SKM-1 (cell line): Measurements from ENCODE around the gene RPS2.
A peak's percentile ranks its signal among the peaks of the same experiment; 100 is the strongest.
"Not testable (repeated sequence)": the region's sequence is repeated elsewhere in the genome, so short reads cannot be mapped to it uniquely, and the experiment has no call there.

Source experiments
- DNase-seq: peaks from one replicate; lab custom pipeline; 2025; ENCODE audit not compliant: unreplicated experiment; lab: John Stamatoyannopoulos, UW

RPS2 gene

GRCh38 chr16:1942810-1943726, 21.6 kb downstream of the RPS2 start, which contains the start of gene MSRB1:
Gene MSRB1 (minus strand): TSS chr16:1943199. CDS start chr16:1943156, 43 bp downstream.
- DNase-seq: peak; percentile 97

GRCh38 chr16:1942047-1942809, 22.4 kb downstream of the RPS2 start:
- peak; percentile 77 for DNase-seq

GRCh38 chr16:1941162-1942046, 23.2 kb downstream of the RPS2 start:
- peak; percentile 47 for DNase-seq

- DNase-seq: no peak
These were observed 24.1 kb downstream of the RPS2 start for GRCh38 chr16:1940273-1941161.

- DNase-seq: not testable (repeated sequence)
These were observed 24.8 kb downstream of the RPS2 start for GRCh38 chr16:1939833-1940232.

GRCh38 chr16:1938910-1939309, 25.7 kb downstream of the RPS2 start:
- DNase-seq: no peak

- DNase-seq: peak; percentile 83
These were observed 26.3 kb downstream of the RPS2 start for GRCh38 chr16:1938316-1938715.

GRCh38 chr16:1936945-1937479, 27.6 kb downstream of the RPS2 start:
- DNase-seq: no peak

- no peak for DNase-seq
These were observed 31.4 kb downstream of the RPS2 start for GRCh38 chr16:1933097-1933661.

- no peak for DNase-seq
These were observed 32.3 kb downstream of the RPS2 start for GRCh38 chr16:1932050-1933028.

GRCh38 chr16:1930338-1930720, 34.3 kb downstream of the RPS2 start:
- no peak for DNase-seq

- peak; percentile 58 for DNase-seq
These were observed 34.9 kb downstream of the RPS2 start for GRCh38 chr16:1929578-1930337.

GRCh38 chr16:1929105-1929504, 35.5 kb downstream of the RPS2 start:
- DNase-seq: no peak

- no peak for DNase-seq
These were observed 38.4 kb downstream of the RPS2 start for GRCh38 chr16:1926271-1926670.

- DNase-seq: no peak
These were observed 40.5 kb downstream of the RPS2 start for GRCh38 chr16:1924095-1924494.

- no peak for DNase-seq
These were observed 41.2 kb downstream of the RPS2 start for GRCh38 chr16:1923299-1924034.

GRCh38 chr16:1922357-1922756, 42.3 kb downstream of the RPS2 start:
- DNase-seq: no peak
